ENCODE data around the gene DLG2. TPM values are rescaled to one million over a fixed set of nuclear protein-coding genes. Genes with fewer than 3 reads are reported as not detected.

The DLG2 gene
- total and polyA plus RNA-seq, 2 donors (not counting 3 experiments of a cell fraction or from before 2014, with no cell fraction given): 0.15 to 1.1 TPM

DNA sequence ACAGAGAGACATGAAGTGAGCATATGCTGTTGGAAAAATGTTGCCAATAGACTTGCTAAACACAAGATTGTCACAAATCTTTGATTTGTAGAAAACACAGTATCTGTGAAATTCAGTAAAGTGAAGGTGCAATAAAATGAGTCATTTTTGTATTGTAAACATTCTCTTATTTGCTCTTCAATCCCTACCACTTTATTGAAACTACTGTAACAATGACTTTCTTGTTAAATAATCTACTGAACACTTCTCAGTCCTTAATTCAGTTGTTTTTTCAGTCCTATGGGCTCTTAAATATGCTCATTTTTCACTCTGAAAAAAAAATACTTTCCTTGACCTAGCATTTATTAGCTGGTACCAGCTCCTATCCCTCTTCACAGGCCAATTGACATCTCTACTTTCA is 531.9 kb downstream of the DLG2 start:
- Histone ChIP-seq H3K9me3 (replicated peaks; ENCODE audit: control insufficient read depth, insufficient read depth, low read length) (no peaks in the 10 kb centered on the region), H3K4me2 (ENCODE audit: insufficient read depth, low read length) (no peak overlapping the region), H3K79me2 (ENCODE audit: control insufficient read depth, insufficient read depth, low read length) (no peaks in the 10 kb centered on the region), H3K27me3 (ENCODE audit: control insufficient read depth in 2 of 2, insufficient read depth in 2 of 2, low read length in 2 of 2) (no peaks in the 10 kb centered on the region), H3K9me1 (replicated peaks; ENCODE audit: control insufficient read depth, extremely low read depth, insufficient read depth, low read length) (no peaks in the 10 kb centered on the region), H3K9ac (replicated peaks; ENCODE audit: extremely low read depth, insufficient read depth, low read length) (no peak overlapping the region), H3K4me3 (replicated peaks in 1 of 3; ENCODE audit: insufficient read depth in 1 of 3, low read depth in 1 of 3, low read length in 3 of 3) (no peak overlapping the region), H3K4me1 (ENCODE audit: control insufficient read depth, extremely low read depth, insufficient read depth, low read length) (no peaks in the 10 kb centered on the region), H2AFZ (ENCODE audit: low read depth, low read length) (no peak overlapping the region), H3K27ac (ENCODE audit: insufficient read depth, low read depth, low read length) (no peak overlapping the region), H4K20me1 (replicated peaks; ENCODE audit: control insufficient read depth, extremely low read depth, insufficient read depth, low read length) (no peaks in the 10 kb centered on the region), H3K36me3 (ENCODE audit: control insufficient read depth in 2 of 2, extremely low read depth in 1 of 2, insufficient read depth in 2 of 2, low read length in 2 of 2) (no peaks in the 10 kb centered on the region)
- ChIA-PET POLR2A (no interaction called here), CTCF (no interaction called here)
- intact Hi-C loops (cut with micrococcal nuclease): no loop called here
- BruUV-seq (replicated peaks): no TSS peak
- dilution Hi-C loops (cut with MboI; ENCODE audit: extremely low pct_ligation_motif_present, low sequenced_read_pairs): no loop called here
- DNase-seq (ENCODE audit: low read depth, low spot score): no peak
- no peak for FAIRE-seq
- TF ChIP-seq, protein P1, sequence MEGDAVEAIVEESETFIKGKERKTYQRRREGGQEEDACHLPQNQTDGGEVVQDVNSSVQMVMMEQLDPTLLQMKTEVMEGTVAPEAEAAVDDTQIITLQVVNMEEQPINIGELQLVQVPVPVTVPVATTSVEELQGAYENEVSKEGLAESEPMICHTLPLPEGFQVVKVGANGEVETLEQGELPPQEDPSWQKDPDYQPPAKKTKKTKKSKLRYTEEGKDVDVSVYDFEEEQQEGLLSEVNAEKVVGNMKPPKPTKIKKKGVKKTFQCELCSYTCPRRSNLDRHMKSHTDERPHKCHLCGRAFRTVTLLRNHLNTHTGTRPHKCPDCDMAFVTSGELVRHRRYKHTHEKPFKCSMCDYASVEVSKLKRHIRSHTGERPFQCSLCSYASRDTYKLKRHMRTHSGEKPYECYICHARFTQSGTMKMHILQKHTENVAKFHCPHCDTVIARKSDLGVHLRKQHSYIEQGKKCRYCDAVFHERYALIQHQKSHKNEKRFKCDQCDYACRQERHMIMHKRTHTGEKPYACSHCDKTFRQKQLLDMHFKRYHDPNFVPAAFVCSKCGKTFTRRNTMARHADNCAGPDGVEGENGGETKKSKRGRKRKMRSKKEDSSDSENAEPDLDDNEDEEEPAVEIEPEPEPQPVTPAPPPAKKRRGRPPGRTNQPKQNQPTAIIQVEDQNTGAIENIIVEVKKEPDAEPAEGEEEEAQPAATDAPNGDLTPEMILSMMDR (IDR thresholded peaks at IDR 0.05; ENCODE audit: extremely low read depth in 1 of 2, insufficient read depth in 1 of 2, low read depth in 1 of 2, low read length in 2 of 2): no peak
- no peak for TF ChIP-seq GATA2 (IDR thresholded peaks at IDR 0.05; ENCODE audit: insufficient read depth, insufficient read length, low read depth, low read length)
- TF ChIP-seq, protein P2, sequence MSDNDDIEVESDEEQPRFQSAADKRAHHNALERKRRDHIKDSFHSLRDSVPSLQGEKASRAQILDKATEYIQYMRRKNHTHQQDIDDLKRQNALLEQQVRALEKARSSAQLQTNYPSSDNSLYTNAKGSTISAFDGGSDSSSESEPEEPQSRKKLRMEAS (IDR thresholded peaks at IDR 0.05; ENCODE audit: insufficient read depth, insufficient read length): no peak
- no peak for TF ChIP-seq JUN (IDR thresholded peaks at IDR 0.05; ENCODE audit: borderline replicate concordance, insufficient read depth, insufficient read length, low read depth)
- TF ChIP-seq POLR2AphosphoS5 (IDR thresholded peaks at IDR 0.05; ENCODE audit: insufficient read depth, low read depth, low read length): no peak
- TF ChIP-seq EZH2 (IDR thresholded peaks at IDR 0.05; ENCODE audit: borderline replicate concordance, low read depth, low read length, severe bottlenecking): no peak
- no peak for TF ChIP-seq FOS (IDR thresholded peaks at IDR 0.05; ENCODE audit: borderline replicate concordance, insufficient read depth, low read length)
- no peak for TF ChIP-seq MYC (IDR thresholded peaks at IDR 0.05; ENCODE audit: low read depth, low read length)
